HG02943 (cell line): Measurements from ENCODE around the gene ACAA1.
"Not testable (repeated sequence)": the region's sequence is repeated elsewhere in the genome, so short reads cannot be mapped to it uniquely, and the experiment has no call there.

Experiments used
- ATAC-seq: cut with Tn5 transposase; IDR thresholded peaks from one replicate; pipeline ENCODE4 v1.9.1; 2021; ENCODE audit warnings: mild to moderate bottlenecking, low read depth, moderate library complexity; ENCODE audit not compliant: unreplicated experiment

Gene ACAA1

GRCh38 chr3:38137615-38138348, 855 bp upstream of the ACAA1 start:
- no peak for ATAC-seq

- ATAC-seq, result no peak
These were observed 542 bp downstream of the ACAA1 start for GRCh38 chr3:38136393-38136776.

DNA sequence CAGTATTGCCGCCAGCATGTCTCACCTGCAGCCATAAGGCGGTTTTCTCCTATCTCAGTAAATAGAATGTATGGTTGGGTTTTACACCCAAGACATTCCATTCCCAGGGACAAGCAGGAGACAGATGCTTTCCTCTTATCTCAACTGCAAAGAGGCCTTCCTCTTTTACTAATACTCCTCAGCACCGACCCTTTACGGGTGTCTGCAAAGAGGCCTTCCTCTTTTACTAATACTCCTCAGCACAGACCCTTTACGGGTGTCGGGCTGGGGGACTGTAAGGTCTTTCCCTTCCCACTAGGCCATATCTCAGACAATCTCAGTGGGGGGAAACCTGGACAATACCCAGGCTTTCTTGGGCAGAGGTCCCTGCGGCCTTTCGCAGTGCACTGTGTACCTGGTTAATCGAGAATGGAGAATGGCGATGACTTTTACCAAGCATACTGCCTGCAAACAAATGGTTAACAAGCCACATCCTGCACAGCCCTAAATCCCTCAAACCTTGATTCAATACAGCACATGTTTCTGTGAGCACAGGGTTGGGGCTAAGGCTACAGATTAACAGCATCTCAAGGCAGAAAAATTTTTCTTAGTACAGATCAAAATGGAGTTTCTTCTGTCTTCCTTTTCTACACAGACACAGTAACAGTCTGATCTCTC, 1.2 kb downstream of the ACAA1 start:
- not testable (repeated sequence) for ATAC-seq

- ATAC-seq, result not testable (repeated sequence)
These were observed 2.3 kb downstream of the ACAA1 start for GRCh38 chr3:38134517-38135143.

GRCh38 chr3:38133557-38134405, 3.1 kb downstream of the ACAA1 start:
- ATAC-seq, result no peak

GRCh38 chr3:38133209-38133556, 3.7 kb downstream of the ACAA1 start:
- no peak for ATAC-seq

GRCh38 chr3:38131621-38132369, 5.1 kb downstream of the ACAA1 start:
- ATAC-seq, result no peak

DNA sequence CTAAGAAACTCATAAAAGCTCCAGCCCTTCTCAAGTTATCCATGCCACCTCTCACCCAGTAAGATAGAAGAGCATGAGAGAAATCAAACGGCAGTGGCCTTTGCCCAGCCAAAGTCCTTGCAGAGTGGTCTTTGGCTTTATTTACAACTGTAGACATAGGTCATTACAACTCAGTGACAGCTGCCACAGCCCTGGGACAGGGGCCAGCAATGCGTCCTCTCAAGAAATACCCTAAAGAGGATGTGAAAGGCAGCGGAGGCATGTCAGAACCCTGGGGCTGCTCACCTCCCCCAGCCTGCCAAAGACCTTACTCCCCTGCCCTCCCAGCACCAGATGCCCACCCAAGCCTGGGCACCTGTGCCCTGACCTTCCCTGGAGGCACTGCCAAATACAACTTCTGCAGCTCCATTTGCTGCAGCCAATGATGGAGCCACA, 6.3 kb downstream of the ACAA1 start:
- no peak for ATAC-seq

- ATAC-seq, result no peak
These were observed 7.9 kb downstream of the ACAA1 start for GRCh38 chr3:38129058-38129457.

GRCh38 chr3:38128303-38128655, 8.6 kb downstream of the ACAA1 start:
- ATAC-seq, result no peak

DNA sequence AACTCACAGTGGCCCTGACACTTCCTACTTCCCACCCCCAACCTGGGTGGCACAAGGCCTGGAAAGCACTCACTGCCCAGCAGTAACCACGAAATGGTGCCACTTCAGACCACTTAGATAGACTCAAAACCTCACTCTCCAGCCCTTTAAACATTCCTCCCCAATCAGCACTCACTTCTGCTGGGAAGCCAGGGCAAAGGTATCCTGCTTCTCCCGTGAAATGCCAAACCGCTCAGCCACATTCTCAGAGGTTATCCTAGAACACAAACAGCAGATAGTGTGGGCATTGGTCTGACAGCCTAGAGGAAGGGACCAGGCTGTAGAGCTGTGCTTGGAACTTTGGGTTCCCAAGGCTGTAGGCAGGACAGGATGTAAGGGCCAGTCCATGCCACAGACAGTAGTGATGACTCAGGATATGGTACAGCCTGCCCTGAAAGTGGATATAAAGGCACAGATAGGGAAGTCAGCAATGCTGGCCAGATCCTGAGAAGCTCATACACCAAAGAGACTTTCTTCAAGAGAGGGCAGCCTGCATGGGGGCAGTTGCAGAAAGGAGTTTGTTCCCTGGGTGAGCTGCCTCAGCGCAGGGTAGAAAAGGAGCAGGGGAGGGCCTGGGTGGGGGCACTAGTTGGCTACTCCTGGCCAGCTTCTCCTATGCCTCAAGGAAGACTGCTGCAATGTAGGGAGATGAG, 9.2 kb downstream of the ACAA1 start:
- no peak for ATAC-seq

DNA sequence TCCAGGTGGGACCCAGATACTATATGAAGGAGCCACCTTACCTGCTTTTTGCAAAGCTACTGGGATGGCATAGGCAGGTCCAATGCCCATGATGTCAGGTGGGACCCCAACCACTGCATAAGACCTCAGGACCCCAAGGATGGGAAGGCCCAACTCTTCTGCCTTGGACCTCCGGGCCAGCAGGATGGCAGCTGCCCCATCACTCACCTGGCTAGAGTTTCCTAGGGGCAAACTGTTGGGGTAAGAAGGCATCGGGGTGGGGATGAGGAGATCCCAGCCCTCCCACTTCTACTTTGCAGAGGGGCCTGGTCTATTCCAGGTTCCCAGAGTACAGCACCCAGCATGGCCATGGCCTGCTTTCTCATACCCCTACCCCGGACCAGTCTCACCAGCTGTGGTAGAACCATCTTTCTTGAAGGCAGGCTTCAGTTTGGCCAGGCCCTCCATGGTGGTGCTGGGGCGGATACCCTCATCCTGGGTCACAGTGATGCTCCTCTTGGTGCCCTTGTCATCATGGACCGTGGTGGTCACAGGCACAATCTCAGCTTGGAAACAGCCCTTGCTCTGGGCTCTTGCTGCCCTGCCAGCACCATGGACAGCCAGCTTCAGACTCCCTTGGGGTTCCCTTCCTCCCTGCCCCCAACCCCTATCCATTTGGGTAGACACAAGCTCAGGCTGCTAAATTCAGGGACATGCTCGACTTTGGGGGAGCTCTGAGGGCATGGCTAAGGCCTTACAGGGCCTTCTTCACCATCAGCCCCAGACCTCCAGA, 10.6 kb downstream of the ACAA1 start:
- ATAC-seq, result no peak

DNA sequence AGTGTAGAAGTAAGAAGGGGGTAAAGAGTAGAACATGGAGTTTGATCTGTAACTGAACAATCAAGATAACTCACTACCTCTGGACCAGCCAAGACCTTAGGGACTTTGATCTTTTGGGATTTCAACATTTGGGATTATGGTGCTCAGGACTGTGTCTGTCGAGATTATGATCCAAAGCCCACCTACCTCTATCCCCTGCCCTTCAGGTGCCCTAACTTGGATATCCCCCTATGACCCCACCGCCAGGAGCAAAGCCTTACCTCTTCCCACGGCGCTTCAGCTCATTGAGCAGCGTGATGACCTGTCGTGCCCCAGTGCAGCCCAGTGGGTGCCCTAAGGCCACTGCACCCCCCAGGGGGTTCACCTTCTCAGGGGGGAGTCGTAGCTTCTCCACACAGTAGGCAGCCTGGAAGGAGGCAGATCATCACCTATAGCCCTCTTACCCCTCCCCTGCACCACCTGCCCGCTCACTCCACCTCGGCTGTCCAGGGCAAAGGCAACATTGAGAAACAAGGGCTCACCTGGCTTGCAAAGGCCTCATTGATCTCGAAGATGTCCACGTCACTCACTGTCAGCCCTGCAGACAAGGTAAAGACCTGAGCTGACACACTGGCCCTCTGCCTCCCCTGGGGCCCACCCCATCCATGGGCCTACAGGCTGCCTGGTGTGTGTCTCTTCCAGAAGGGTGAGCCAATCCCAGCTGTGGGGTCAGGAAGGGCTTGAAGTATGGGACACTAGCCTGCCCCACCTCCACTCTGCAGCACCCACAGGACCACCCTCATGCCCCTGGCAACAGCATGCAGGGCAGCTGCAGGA, 11.4 kb downstream of the ACAA1 start:
- ATAC-seq, result no peak

GRCh38 chr3:38124324-38125122, 12.4 kb downstream of the ACAA1 start:
- ATAC-seq, result no peak

DNA sequence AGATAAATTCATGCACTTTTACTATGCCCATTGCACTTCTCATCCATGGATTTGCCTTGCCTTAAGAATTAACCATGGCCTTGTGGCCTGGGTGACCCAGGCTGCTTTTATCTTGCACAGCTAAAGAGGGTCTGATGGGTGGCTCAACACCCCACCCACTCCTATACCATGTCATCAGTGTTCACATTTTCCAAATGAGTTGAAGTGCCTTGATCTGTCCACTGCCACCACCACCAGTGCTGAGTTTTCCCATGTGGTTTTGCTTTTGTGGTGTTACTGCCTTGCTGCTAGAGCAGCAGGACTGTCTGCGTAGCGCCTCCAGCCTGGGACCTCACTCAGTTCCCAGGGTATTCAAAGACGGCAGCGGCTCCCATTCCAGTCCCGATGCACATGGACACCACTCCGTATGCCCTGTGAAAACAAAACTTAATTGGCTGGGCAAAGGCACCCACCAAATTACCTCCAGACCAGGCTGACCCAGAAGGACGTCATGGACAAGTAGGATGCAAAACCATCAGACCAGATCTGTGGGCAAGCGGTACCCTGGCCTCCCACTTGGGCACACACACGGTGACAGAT, 14.1 kb downstream of the ACAA1 start:
- no peak for ATAC-seq

GRCh38 chr3:38121832-38122461, 15.0 kb downstream of the ACAA1 start:
- no peak for ATAC-seq

GRCh38 chr3:38121451-38121831, 15.5 kb downstream of the ACAA1 start:
- no peak for ATAC-seq
